ENCODE results near the gene ADGRD1. TPM values are rescaled to one million over a fixed set of nuclear protein-coding genes. Genes with fewer than 3 reads are reported as not detected.

ADGRD1 gene
- total RNA-seq, 2 experiments from 2014 or later = 0.64 to 1.0 TPM

DNA sequence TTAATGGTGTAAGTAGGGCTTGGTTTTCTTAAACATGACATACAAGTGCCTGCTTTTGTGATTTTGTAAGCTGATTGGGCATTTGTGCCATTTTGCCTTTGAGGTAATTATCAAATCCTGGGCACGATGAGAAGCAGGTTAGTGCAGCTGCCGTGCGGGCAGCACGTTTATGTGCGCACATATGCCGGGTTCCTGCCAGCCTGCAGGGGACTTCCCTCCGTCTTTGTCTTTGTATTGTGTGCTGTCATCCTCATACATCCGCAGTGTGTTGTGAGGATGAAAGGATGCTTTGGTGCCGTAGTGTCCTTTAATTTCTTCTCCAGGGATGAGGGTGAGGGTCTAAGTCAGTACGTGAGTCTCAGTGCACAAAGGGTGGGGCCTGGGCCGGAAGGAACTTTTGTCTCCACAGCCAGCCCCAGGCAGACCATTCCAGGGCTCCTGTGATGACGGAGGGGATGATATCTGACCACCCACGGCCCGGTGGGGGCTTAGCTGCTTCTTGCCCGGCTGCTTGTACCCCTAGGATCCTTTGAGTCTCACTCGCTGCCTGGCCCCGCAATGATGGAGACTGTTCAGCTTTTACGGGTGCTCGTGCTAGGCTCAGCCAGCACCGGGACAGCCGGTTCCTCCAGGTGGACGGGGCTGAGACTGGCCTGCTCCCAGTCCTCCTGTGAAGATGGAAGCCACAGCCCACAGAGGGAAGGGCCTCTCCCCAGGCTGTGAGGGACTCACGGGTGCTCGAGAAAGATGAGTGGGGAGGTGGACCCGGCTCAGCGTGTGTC is 54.6 kb downstream of the ADGRD1 start:
- ChIA-PET CTCF (interaction anchor here (1.0 kb wide), 1 partner anchor 56 kb away, joined by 3 read pairs; no protein-coding TSS in a partner anchor), POLR2A (no interaction called here)
- intact Hi-C loops (cut with micrococcal nuclease) = no loop called here
- DNase-seq = no peak
- no peak overlapping the region for H3K4me3 Mint-ChIP-seq
- no peaks in the 10 kb centered on the region for H3K9me3 Mint-ChIP-seq
- H3K27me3 Mint-ChIP-seq = peaks cover 7% of the 10 kb centered on the region
- H3K4me1 Mint-ChIP-seq (ENCODE audit: low read depth) = no peaks in the 10 kb centered on the region
- H3K27ac Mint-ChIP-seq = no peak overlapping the region
- no peaks in the 10 kb centered on the region for H3K36me3 Mint-ChIP-seq

DNA sequence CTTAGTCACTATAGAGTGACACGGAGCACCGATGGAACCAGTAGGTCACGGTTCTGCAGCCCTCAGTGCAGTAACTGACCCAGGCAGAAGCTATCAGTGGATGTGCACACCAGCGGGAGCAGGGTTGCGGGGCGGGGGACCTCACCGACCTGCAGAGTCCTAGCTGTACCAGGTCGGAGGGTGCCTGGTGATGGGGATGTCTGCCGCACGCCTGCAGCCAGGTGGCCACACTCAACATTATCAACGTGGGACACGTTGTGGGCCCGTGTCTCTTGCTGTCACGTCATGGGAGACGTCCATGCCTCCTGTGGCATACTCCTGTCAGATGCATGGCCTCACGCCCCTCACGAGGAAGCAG is 55.2 kb downstream of the ADGRD1 start:
- POLR2A ChIA-PET = no interaction called here
- no peaks in the 10 kb centered on the region for H3K4me1 Mint-ChIP-seq (ENCODE audit: low read depth)
- no peak overlapping the region for H3K4me3 Mint-ChIP-seq

DNA sequence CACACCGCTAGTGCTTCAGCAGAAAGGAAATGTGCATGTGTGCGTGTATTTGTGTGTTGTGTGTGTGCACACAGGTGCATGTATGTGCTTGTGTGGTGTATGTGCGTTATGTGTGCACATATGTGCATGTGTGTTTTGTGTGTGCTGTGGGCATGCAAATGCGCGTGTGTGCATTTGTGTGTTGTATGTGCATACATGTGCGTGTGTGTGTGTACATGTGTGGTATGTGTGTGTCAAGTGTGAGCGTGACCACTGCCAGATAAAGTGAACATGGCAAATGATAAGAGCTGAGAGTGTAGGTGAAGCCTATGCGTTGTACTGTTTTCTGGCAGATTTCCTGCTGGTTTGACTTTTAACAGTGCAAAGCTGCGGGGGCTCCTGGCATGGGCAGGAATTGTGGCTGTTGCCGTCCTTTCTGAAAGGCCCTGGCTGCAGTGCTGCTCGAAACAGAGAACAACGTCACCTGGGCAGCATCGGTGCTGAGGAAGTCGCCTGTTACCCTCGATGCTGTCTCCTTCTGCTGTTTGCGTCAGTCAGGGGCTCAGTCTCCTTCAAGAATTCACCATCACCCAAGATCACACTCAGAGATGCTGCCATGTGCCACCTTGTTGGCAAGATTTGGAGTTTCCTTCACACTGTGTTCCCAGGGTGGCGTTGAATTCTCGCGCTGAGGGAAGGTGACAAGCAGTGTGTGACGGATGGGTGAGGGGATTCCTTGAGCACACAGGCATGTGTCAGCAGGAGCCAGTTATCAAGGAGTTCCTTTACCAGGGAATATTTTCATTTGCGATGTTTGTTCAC is 56.1 kb downstream of the ADGRD1 start:
- H3K4me1 Mint-ChIP-seq (ENCODE audit: low read depth) = no peaks in the 10 kb centered on the region
- intact Hi-C loops (cut with micrococcal nuclease) = no loop called here
- H3K36me3 Mint-ChIP-seq = no peaks in the 10 kb centered on the region
- H3K9me3 Mint-ChIP-seq = no peaks in the 10 kb centered on the region
- CTCF ChIA-PET = no interaction called here
- H3K27me3 Mint-ChIP-seq = peaks cover 7% of the 10 kb centered on the region
- POLR2A ChIA-PET = no interaction called here
- no peak overlapping the region for H3K27ac Mint-ChIP-seq
- DNase-seq = no peak
- no peak overlapping the region for H3K4me3 Mint-ChIP-seq

More for the DNA sequence above, 55.2 kb downstream of the ADGRD1 start:
- Mint-ChIP-seq H3K27me3 (peaks cover 7% of the 10 kb centered on the region), H3K9me3 (no peaks in the 10 kb centered on the region), H3K36me3 (no peaks in the 10 kb centered on the region), H3K27ac (no peak overlapping the region)
- CTCF ChIA-PET = no interaction called here
- intact Hi-C loops (cut with micrococcal nuclease) = no loop called here
- DNase-seq = no peak

DNA sequence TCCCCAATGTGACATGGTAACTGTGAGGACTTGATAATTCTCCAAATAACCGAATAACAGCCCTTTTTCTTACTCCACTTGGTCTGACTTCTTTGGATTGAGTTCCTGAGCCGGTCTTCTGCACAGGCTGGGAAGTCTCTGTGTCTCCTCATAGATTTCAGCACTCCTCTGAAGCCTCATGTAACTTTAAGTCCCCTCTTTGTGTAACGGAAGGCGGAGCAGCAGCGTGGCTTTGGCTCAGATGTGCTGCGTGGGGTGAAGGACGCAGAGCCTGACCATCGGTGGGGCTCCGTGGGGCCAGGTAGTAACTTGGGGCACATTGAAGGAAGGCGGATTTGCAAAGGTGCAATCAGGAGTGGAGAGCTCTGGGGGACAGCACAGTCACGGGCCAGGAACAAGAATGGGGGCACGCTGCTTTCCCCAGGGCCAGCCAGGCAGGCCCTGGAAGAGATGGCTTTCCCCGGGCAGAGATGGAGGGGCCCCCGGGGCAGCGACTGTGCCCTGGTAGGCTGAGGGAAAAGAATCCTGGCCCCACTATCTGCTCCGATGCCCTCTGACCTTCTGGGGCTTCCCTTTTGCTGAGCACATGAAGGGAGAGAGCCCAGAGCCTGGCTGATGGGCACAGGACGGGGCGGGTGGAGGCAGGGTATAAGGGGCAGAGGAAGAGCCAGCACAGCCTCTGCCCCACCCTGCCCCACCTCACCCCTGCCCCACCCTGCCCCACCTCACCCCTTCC is 56.9 kb downstream of the ADGRD1 start:
- DNase-seq = no peak
- H3K4me1 Mint-ChIP-seq (ENCODE audit: low read depth) = no peaks in the 10 kb centered on the region
- intact Hi-C loops (cut with micrococcal nuclease) = no loop called here
- ChIA-PET POLR2A (no interaction called here), CTCF (no interaction called here)
- no peak overlapping the region for H3K27ac Mint-ChIP-seq
- no peaks in the 10 kb centered on the region for H3K36me3 Mint-ChIP-seq
- H3K9me3 Mint-ChIP-seq = no peaks in the 10 kb centered on the region
- H3K27me3 Mint-ChIP-seq = peaks cover 7% of the 10 kb centered on the region
- no peak overlapping the region for H3K4me3 Mint-ChIP-seq

DNA sequence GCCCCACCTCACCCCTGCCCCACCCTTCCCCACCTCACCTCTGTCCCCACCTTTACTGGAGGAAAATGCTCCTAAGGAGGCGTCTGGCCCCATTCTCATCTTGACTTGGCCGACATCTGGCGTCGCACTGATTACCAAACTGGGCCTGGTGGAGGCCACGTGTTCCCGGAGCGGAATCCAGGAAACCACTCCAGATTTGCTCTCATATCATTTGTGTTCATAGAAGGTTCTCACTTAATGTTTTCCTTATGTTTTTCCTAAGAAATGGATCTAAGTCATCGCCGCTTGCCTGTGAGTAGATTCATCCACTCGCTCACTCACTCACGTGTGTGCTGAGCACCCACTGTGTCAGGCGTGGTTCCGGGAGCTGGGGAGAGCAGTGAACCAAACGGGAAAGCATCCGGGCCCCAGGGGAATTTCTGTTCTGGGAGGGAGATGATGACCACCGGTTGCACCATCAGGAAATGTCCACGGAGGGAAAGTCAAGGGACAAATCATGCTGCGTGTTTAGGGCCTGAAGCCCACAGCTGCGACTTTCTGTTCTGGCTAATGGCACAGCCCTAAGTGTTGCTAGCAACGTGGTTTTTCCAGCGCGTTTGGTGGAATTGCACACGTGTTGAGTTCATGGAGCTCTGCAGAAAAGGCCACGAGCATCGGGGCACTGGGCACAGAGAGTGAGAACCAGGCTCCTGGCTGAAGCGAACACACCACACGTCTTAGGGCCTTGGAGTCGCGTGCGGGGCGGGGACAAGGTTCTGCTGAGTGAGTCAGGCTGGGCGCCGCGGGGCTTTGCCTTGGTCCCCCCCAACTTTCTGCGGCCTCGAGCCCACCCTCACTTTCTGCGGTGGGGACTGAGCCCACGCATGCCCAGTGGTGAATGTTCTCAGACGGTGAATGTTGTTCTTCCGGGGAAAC is 57.7 kb downstream of the ADGRD1 start:
- intact Hi-C loops (cut with micrococcal nuclease) = no loop called here
- ChIA-PET CTCF (no interaction called here), POLR2A (no interaction called here)
- no peak overlapping the region for H3K4me3 Mint-ChIP-seq
- H3K27me3 Mint-ChIP-seq = peaks cover 4% of the 10 kb centered on the region
- DNase-seq = no peak
- no peak overlapping the region for H3K27ac Mint-ChIP-seq
- H3K36me3 Mint-ChIP-seq = no peaks in the 10 kb centered on the region
- H3K4me1 Mint-ChIP-seq (ENCODE audit: low read depth) = no peaks in the 10 kb centered on the region
- H3K9me3 Mint-ChIP-seq = no peaks in the 10 kb centered on the region

DNA sequence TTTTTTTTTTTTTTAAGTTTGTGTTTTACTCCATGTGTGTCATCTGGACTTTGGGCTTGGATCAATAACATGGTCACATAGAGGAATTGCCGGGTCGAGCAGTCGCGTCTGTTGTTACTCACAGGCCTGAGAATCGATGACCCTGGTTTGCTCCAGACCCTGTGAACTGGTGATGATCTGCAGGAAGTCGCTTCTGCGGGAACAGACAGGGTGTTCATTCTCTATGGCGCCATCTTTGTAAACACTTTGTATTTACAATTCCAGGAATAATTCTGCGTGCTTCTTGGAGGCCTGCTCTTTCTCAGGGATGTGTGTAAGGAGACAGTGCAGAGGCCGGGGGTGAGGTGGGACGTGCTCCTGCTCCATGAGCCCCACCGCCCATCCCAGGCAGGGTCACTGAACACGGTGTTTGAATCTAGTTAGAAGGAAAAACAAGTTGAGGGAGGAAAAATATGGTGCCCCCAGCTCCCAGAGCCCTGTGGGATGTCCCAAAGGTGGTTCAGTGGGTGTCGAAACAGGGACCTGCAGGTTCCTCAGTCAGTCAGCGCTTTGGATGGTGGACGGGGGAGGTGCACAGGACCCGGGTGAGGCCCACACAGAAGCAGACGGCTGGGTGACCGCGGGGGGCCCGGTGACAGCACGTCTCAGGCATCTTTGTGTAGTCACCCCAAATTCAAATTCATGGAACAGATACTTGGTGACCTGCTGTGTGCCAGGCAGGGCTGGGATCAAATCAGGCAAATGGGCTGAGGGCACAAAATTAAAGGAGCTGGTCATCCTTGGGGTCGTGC is 58.8 kb downstream of the ADGRD1 start:
- POLR2A ChIA-PET = no interaction called here
- Mint-ChIP-seq H3K27ac (no peak overlapping the region), H3K4me1 (ENCODE audit: low read depth) (no peaks in the 10 kb centered on the region), H3K27me3 (peaks cover 4% of the 10 kb centered on the region), H3K36me3 (no peaks in the 10 kb centered on the region), H3K4me3 (no peak overlapping the region), H3K9me3 (no peaks in the 10 kb centered on the region)
- no peak for DNase-seq
- CTCF ChIA-PET = no interaction called here
- intact Hi-C loops (cut with micrococcal nuclease) = no loop called here

DNA sequence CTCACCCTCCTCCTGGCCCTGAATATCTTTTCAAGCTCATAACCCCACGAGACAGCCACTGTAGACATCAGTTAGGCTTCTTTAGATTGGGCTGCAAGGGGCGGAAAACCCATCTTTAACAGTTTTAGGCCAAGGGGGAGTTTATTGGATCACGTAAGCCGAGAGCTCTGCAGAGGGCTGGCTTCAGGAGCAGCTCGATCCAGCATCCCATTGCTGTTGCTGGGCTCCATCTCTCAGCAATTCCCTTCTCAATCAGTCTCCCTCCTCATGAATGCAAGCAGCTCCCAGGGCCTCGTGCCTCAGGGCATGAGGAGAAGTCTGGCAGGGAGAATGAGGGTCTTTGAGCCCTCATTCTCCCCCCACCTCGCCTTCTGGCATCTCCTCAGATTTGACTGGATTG is 59.4 kb downstream of the ADGRD1 start:
- no peak overlapping the region for H3K4me3 Mint-ChIP-seq
- intact Hi-C loops (cut with micrococcal nuclease) = no loop called here

DNA sequence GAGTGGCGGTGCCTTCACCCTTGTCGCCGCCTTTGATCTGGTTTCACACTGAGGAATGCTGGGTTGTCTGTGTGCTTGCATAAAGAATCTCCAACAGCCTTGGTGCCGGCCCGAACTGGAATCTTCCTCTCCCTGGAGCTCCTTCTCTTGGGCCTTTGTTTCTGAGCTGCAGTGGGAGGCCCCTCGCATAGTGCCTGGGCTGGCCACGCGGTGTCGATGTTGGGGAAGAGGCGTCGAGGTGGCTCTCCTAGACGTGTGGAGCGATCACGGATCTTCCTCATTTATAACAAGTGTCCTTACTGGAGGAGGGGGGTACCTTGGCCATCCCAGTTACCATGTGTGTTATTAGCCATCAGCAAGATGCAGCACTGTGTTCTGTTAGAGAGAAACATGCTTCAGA is 60.6 kb downstream of the ADGRD1 start:
- Mint-ChIP-seq H3K4me3 (no peak overlapping the region), H3K27me3 (no peaks in the 10 kb centered on the region), H3K9me3 (no peaks in the 10 kb centered on the region), H3K36me3 (no peaks in the 10 kb centered on the region), H3K27ac (no peak overlapping the region), H3K4me1 (ENCODE audit: low read depth) (no peaks in the 10 kb centered on the region)
- intact Hi-C loops (cut with micrococcal nuclease) = no loop called here
- no peak for DNase-seq
- ChIA-PET CTCF (no interaction called here), POLR2A (no interaction called here)

More for the DNA sequence above, 59.4 kb downstream of the ADGRD1 start:
- ChIA-PET CTCF (no interaction called here), POLR2A (no interaction called here)
- H3K36me3 Mint-ChIP-seq = no peaks in the 10 kb centered on the region
- no peaks in the 10 kb centered on the region for H3K9me3 Mint-ChIP-seq
- H3K27me3 Mint-ChIP-seq = peaks cover 1% of the 10 kb centered on the region
- DNase-seq = no peak
- no peak overlapping the region for H3K27ac Mint-ChIP-seq
- H3K4me1 Mint-ChIP-seq (ENCODE audit: low read depth) = no peaks in the 10 kb centered on the region

DNA sequence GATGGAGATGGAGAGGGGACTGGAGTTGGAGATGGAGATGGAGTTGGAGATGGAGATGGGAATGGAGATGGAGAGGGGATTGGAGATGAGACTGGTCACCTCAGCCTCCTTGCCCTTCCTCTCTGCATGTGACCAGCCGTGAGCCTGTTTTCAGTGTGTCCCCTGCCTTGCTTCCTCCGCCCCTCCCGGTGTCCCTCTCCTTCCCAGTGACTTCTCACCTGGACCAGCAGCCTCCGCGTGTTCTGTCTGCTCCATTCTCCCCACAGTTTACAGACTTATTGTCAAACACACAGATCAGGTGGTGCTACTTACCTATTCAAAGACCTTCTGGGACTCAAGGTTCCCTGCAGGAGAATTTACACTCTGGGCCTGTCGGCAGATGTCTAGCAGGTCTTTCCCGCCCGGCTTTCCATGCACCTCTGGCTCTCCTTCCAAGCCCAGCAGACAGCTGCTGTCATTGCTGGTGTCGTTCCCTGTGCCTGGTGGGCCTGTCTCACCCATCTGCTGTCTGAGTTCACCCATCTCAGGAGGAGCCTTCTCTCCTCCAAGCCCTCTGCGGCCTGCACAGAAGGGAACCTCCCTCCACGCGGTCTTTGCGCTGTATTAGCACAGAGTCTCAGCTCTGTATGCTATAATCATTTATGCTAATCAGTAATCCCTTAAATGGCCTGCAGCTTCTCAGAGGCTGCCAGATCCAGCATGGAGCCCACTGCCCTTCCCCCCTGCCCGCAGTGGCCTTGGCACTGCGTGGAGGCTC is 62.1 kb downstream of the ADGRD1 start:
- H3K4me1 Mint-ChIP-seq (ENCODE audit: low read depth) = no peaks in the 10 kb centered on the region
- CTCF ChIA-PET = no interaction called here

DNA sequence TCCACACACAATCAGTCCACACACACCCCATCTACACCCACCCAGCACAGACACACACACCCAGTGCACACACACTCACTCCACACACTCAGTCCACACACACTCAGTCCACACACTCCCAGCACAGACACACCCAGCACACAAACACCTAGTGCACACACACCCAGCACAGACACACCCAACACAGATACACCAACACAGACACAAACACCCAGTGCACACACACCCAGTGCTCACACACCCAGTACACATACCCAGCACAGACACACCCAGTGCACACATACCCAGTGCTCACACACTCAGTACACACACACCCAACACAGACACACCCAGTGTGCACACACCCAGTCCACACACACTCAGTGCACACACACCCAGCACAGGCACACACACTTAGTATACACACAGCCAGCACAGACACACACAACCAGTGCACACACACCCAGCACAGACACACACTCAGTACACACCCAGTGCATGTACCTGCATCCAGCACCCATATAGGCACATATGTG is 63.8 kb downstream of the ADGRD1 start:
- ChIA-PET CTCF (no interaction called here), POLR2A (no interaction called here)
- Mint-ChIP-seq H3K27ac (no peak overlapping the region), H3K36me3 (no peaks in the 10 kb centered on the region), H3K4me3 (no peak overlapping the region), H3K27me3 (no peaks in the 10 kb centered on the region), H3K9me3 (no peaks in the 10 kb centered on the region), H3K4me1 (ENCODE audit: low read depth) (no peaks in the 10 kb centered on the region)
- intact Hi-C loops (cut with micrococcal nuclease) = no loop called here
- no peak for DNase-seq

More for the DNA sequence above, 62.1 kb downstream of the ADGRD1 start:
- no peaks in the 10 kb centered on the region for H3K36me3 Mint-ChIP-seq
- H3K27me3 Mint-ChIP-seq = no peaks in the 10 kb centered on the region
- no peaks in the 10 kb centered on the region for H3K9me3 Mint-ChIP-seq
- POLR2A ChIA-PET = no interaction called here
- no peak overlapping the region for H3K27ac Mint-ChIP-seq
- intact Hi-C loops (cut with micrococcal nuclease) = no loop called here
- DNase-seq = no peak
- no peak overlapping the region for H3K4me3 Mint-ChIP-seq
